ENCODE results near the gene SLC27A6.
"Not testable (repeated sequence)": the region's sequence is repeated elsewhere in the genome, so short reads cannot be mapped to it uniquely, and the experiment has no call there.

The SLC27A6 gene

GRCh38 chr5:129020683-129021082 lies 55.4 kb downstream of the SLC27A6 start:
- TF ChIP-seq, protein P1, sequence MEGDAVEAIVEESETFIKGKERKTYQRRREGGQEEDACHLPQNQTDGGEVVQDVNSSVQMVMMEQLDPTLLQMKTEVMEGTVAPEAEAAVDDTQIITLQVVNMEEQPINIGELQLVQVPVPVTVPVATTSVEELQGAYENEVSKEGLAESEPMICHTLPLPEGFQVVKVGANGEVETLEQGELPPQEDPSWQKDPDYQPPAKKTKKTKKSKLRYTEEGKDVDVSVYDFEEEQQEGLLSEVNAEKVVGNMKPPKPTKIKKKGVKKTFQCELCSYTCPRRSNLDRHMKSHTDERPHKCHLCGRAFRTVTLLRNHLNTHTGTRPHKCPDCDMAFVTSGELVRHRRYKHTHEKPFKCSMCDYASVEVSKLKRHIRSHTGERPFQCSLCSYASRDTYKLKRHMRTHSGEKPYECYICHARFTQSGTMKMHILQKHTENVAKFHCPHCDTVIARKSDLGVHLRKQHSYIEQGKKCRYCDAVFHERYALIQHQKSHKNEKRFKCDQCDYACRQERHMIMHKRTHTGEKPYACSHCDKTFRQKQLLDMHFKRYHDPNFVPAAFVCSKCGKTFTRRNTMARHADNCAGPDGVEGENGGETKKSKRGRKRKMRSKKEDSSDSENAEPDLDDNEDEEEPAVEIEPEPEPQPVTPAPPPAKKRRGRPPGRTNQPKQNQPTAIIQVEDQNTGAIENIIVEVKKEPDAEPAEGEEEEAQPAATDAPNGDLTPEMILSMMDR (IDR thresholded peaks at IDR 0.05; ENCODE audit: insufficient read depth, low read length, missing control alignments), result no peak
- CTCF ChIA-PET, result no interaction called here
- H3K4me3 ChIP-seq (ENCODE audit: low read depth, low read length), result no peak overlapping the region
- POLR2A ChIA-PET, result no interaction called here
- DNase-seq (ENCODE audit: low read depth, low spot score), result no peak

GRCh38 chr5:129021744-129022143 lies 56.5 kb downstream of the SLC27A6 start:
- ChIA-PET POLR2A (no interaction called here), CTCF (no interaction called here)
- no peak for DNase-seq (ENCODE audit: low read depth, low spot score)
- H3K4me3 ChIP-seq (ENCODE audit: low read depth, low read length), result no peak overlapping the region
- TF ChIP-seq, protein P1 (IDR thresholded peaks at IDR 0.05; ENCODE audit: insufficient read depth, low read length, missing control alignments), result no peak

DNA sequence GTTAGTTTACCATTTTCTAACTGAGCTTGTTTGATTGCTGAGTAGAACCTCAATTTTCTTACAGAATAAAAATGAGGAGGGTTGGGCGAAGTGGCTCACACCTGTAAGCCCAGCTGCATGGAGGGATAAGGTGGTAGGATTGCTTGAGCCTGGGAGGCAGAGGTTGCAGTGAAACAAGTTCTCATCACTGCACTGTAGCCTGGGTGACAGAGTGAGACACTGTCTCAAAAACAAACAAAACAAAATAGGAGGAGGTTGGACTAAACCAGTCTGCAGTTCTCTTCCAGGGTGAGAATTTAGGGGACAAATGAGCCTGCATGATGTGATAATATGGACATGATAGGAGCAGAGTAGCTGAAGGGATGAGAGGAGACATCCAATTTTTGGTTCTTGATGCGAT lies 57.3 kb downstream of the SLC27A6 start:
- POLR2A ChIA-PET, result no interaction called here

GRCh38 chr5:129027260-129027659 lies 62.0 kb downstream of the SLC27A6 start:
- no peak for DNase-seq (ENCODE audit: low read depth, low spot score)
- ChIA-PET CTCF (no interaction called here), POLR2A (no interaction called here)
- TF ChIP-seq, protein P1 (IDR thresholded peaks at IDR 0.05; ENCODE audit: insufficient read depth, low read length, missing control alignments), result no peak
- no peak overlapping the region for H3K4me3 ChIP-seq (ENCODE audit: low read depth, low read length)

More for the DNA sequence above, 57.3 kb downstream of the SLC27A6 start:
- TF ChIP-seq, protein P1 (IDR thresholded peaks at IDR 0.05; ENCODE audit: insufficient read depth, low read length, missing control alignments), result no peak
- CTCF ChIA-PET, result no interaction called here
- H3K4me3 ChIP-seq (ENCODE audit: low read depth, low read length), result no peak overlapping the region
- DNase-seq (ENCODE audit: low read depth, low spot score), result no peak

- no peak for DNase-seq (ENCODE audit: low read depth, low spot score)
- no peak overlapping the region for H3K4me3 ChIP-seq (ENCODE audit: low read depth, low read length)
- ChIA-PET POLR2A (no interaction called here), CTCF (no interaction called here)
- TF ChIP-seq, protein P1 (IDR thresholded peaks at IDR 0.05; ENCODE audit: insufficient read depth, low read length, missing control alignments), result no peak
Measured at GRCh38 chr5:129031886-129032683, 66.8 kb downstream of the SLC27A6 start.

GRCh38 chr5:129036257-129036656 lies 71.0 kb downstream of the SLC27A6 start:
- POLR2A ChIA-PET; DNase-seq (ENCODE audit: low read depth, low spot score); CTCF ChIA-PET; H3K4me3 ChIP-seq (ENCODE audit: low read depth, low read length): not testable (repeated sequence)

All from AG04449 (cell line).